ENCODE data around the gene LDLRAD4.

- TF ChIP-seq POLR2A (IDR thresholded peaks at IDR 0.05) (no peak), EP300 (IDR thresholded peaks at IDR 0.05) (no peak), CTCF (IDR thresholded peaks at IDR 0.05) (no peak)
These were observed 1.9 kb downstream of the LDLRAD4 start for GRCh38 chr18:13220361-13220991.

All from upper lobe of left lung (tissue), 4 donors.